ENCODE measurements around the gene RBM15B.

The RBM15B gene

GRCh38 chr3:51391566-51392354 is 675 bp downstream of the RBM15B start:
- DNase-seq (ENCODE audit: low spot score) = peak; percentile 43

GRCh38 chr3:51392355-51393133 is 1.5 kb downstream of the RBM15B start:
- DNase-seq (ENCODE audit: low spot score) = no peak

GRCh38 chr3:51393134-51393495 is 2.0 kb downstream of the RBM15B start:
- no peak for DNase-seq (ENCODE audit: low spot score)

GRCh38 chr3:51393564-51393963 is 2.5 kb downstream of the RBM15B start:
- DNase-seq (ENCODE audit: low spot score) = no peak

- no peak for DNase-seq (ENCODE audit: low spot score)
Observed at GRCh38 chr3:51394541-51394940, 3.5 kb downstream of the RBM15B start.

GRCh38 chr3:51395493-51396213 is 4.6 kb downstream of the RBM15B start:
- no peak for DNase-seq (ENCODE audit: low spot score)

- no peak for DNase-seq (ENCODE audit: low spot score)
Observed at GRCh38 chr3:51396401-51396800, 5.3 kb downstream of the RBM15B start.

GRCh38 chr3:51397392-51397791 is 6.3 kb downstream of the RBM15B start:
- DNase-seq (ENCODE audit: low spot score) = no peak

GRCh38 chr3:51398595-51399310 is 7.7 kb downstream of the RBM15B start:
- no peak for DNase-seq (ENCODE audit: low spot score)

- no peak for DNase-seq (ENCODE audit: low spot score)
Observed at GRCh38 chr3:51400166-51400565, 9.1 kb downstream of the RBM15B start.

- DNase-seq (ENCODE audit: low spot score) = no peak
Observed at GRCh38 chr3:51401735-51402134, 10.7 kb downstream of the RBM15B start.

GRCh38 chr3:51403675-51404074 is 12.6 kb downstream of the RBM15B start:
- no peak for DNase-seq (ENCODE audit: low spot score)

- no peak for DNase-seq (ENCODE audit: low spot score)
Observed at GRCh38 chr3:51408021-51408420, 16.9 kb downstream of the RBM15B start.

GRCh38 chr3:51408813-51409212 is 17.7 kb downstream of the RBM15B start:
- no peak for DNase-seq (ENCODE audit: low spot score)

GRCh38 chr3:51422211-51422610 is 31.1 kb downstream of the RBM15B start:
- no peak for DNase-seq (ENCODE audit: low spot score)

GRCh38 chr3:51426921-51427320 is 35.8 kb downstream of the RBM15B start:
- DNase-seq (ENCODE audit: low spot score) = no peak

GRCh38 chr3:51429138-51429537 is 38.1 kb downstream of the RBM15B start:
- DNase-seq (ENCODE audit: low spot score) = no peak

- DNase-seq (ENCODE audit: low spot score) = no peak
Observed at GRCh38 chr3:51434110-51434509, 43.0 kb downstream of the RBM15B start.

- peak; percentile 64 for DNase-seq (ENCODE audit: low spot score)
Observed at GRCh38 chr3:51434746-51435327, 43.8 kb downstream of the RBM15B start.

- no peak for DNase-seq (ENCODE audit: low spot score)
Observed at GRCh38 chr3:51436998-51437639, 46.0 kb downstream of the RBM15B start.
